ENCODE data around the gene CYP2A6. TPM values are rescaled to one million over a fixed set of nuclear protein-coding genes. Genes with fewer than 3 reads are reported as not detected.

CYP2A6 gene
- total and polyA plus RNA-seq, 2 experiments from 2014 or later: 0.39 TPM; not detected in 1

- TF ChIP-seq ZNF462 (CRISPR knock-in tag; IDR thresholded peaks at IDR 0.05): no peak
- TF ChIP-seq NANOG (IDR thresholded peaks at IDR 0.05; ENCODE audit: borderline replicate concordance): no peak
- no peak for TF ChIP-seq CTCF (conservative IDR thresholded peaks at IDR 0.05; ENCODE audit: low read depth in 2 of 2)
- no peak for TF ChIP-seq STAT1 (IDR thresholded peaks at IDR 0.05; ENCODE audit: unreplicated experiment)
- no peak for TF ChIP-seq ETS1 (IDR thresholded peaks at IDR 0.05)
Observed at GRCh38 chr19:40829205-40829604, 21.0 kb downstream of the CYP2A6 start (continued).

All from GM23338 (cell line).